Aorta (tissue), 5 donors: Measurements from ENCODE around the gene TAF10. TPM values are rescaled to one million over a fixed set of nuclear protein-coding genes. Genes with fewer than 3 reads are reported as not detected.
A peak's percentile ranks its signal among the peaks of the same experiment; 100 is the strongest.

Experiments
- ATAC-seq: fragments of 200-7000 bp; cut with Tn5 transposase; one replicate; pipeline ENCODE4 v1.9.1; 2022; ENCODE audit warnings: moderate library complexity; ENCODE audit not compliant: low FRiP score
- DNase-seq, 2 donors: peaks; one replicate each; pipeline ENCODE4 v3.0.0-alpha.2; 2020
- H3K27ac ChIP-seq, 2 donors: one replicate each; pipeline ENCODE4 v1.5.1; 2013; ENCODE audit warnings: low read length in 2 of 2, mild to moderate bottlenecking in 2 of 2, moderate library complexity in 2 of 2, control low read depth in 1 of 2, inconsistent platforms in 1 of 2, low read depth in 1 of 2
- H3K27me3 ChIP-seq, 2 donors: one replicate each; pipeline ENCODE4 v1.6.1; 2013; ENCODE audit warnings: control low read depth in 1 of 2, low read length in 1 of 2, mild to moderate bottlenecking in 1 of 2, moderate library complexity in 1 of 2; ENCODE audit not compliant: insufficient read depth in 2 of 2, control insufficient read depth in 1 of 2
- H3K36me3 ChIP-seq, 2 donors: one replicate each; pipeline ENCODE4 v1.6.1; 2013; ENCODE audit warnings: control low read depth in 1 of 2, low read length in 1 of 2, mild to moderate bottlenecking in 1 of 2; ENCODE audit not compliant: insufficient read depth in 2 of 2, control insufficient read depth in 1 of 2
- H3K4me1 ChIP-seq, 2 donors: one replicate each; pipeline ENCODE4 v1.6.1; 2013; ENCODE audit warnings: low read length in 2 of 2, control low read depth in 1 of 2, mild to moderate bottlenecking in 1 of 2, moderate library complexity in 1 of 2; ENCODE audit not compliant: insufficient read depth in 2 of 2, control insufficient read depth in 1 of 2
- H3K4me3 ChIP-seq, 2 donors: one replicate each; pipeline ENCODE4 v1.5.1; 2013; ENCODE audit warnings: low read length in 2 of 2, control low read depth in 1 of 2, mild to moderate bottlenecking in 1 of 2
- H3K9me3 ChIP-seq: one replicate; pipeline ENCODE4 v1.6.1; 2013; ENCODE audit warnings: mild to moderate bottlenecking, low read length; ENCODE audit not compliant: control insufficient read depth
- WGBS, 2 donors: extraction: QIAGEN DNeasy Blood & Tissue Kit; methylation state at CpG; one replicate each; pipeline ENCODE4 v1.1.7; 2013; 5-methylcytosine and 5-hydroxymethylcytosine counted together
- intact Hi-C, 2 donors: fragments of 100-400 bp; cut with DNase I; formaldehyde crosslinking; loops; one replicate each; pipeline versions ENCODE4 v1.14.2 to v1.15.0; 2022
- polyA plus RNA-seq, 2 donors: library from polyadenylated mRNA; stranded (reverse); fragments of 200-250 nt; gene quantifications; one replicate each; pipeline ENCODE4 v1.2.3, GENCODE V29; 2013
- total RNA-seq, 2 donors: library from RNA; stranded (reverse); fragmentation: NEBNext Ultra II Directional; extraction: Animal tissue kit (Norgen Biotek cat#: 25700); gene quantifications; one replicate each; pipeline ENCODE4 v1.2.1, GENCODE V29; 2021
- donor health status: healthy with polysubstance abuse.
- donor health status: Bipolar disorder and iron deficiency.
- donor health status: DM: no; HTN: no; CAD: no.
- donor health status: DM: no; HTN: no; CAD: no.
- donor health status: DM: yes; HTN: yes; CAD: no.

The TAF10 gene
- total and polyA plus RNA-seq, 4 donors: 55.0 to 119 (median 93.5) TPM

DNA sequence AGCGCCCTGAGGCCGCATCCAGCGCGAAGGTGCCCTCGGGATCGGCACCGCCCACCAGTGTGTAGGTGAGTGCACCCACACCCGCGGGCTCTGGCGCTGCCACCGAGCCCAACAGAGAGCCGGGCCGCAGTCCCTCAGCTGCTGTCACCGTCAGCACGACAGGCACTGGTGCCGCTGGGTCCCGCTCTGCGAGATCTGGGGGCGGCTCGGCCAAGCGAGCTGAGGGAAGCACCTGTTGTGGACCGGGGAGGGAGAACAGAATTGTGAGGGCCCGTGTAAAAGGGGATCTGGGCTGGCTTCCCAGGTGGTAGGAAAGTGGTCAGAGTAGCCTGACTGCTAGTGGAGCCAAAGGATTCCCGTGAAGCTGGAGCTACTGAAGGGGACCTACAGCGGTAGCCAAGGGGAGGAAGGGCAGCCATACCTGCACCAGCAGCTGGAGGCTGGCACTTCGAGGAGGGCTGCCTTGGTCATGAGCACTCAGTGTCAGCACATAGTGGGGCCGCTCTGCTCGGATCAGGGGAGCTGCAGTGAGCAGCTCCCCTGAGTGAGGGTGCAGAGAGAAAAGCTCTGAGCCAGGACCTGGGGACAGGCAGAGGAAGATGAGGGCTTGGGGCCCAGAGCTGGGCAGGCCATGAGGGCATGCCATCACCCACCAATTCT is 18.7 kb upstream of the TAF10 start:
- Histone ChIP-seq H3K9me3 (no peaks in the 10 kb centered on the region), H3K4me3 (no peak overlapping the region), H3K27ac (no peak overlapping the region), H3K4me1 (no peaks in the 10 kb centered on the region), H3K27me3 (no peaks in the 10 kb centered on the region), H3K36me3 (peaks cover 0 to 11% of the 10 kb centered on the region in 2 donors)
- 86 to 87% methylated on average over 27 to 28 of the region's 28 CpGs for WGBS, 2 donors
- intact Hi-C loops: no loop called here
- no peak for ATAC-seq
- DNase-seq: no peak

DNA sequence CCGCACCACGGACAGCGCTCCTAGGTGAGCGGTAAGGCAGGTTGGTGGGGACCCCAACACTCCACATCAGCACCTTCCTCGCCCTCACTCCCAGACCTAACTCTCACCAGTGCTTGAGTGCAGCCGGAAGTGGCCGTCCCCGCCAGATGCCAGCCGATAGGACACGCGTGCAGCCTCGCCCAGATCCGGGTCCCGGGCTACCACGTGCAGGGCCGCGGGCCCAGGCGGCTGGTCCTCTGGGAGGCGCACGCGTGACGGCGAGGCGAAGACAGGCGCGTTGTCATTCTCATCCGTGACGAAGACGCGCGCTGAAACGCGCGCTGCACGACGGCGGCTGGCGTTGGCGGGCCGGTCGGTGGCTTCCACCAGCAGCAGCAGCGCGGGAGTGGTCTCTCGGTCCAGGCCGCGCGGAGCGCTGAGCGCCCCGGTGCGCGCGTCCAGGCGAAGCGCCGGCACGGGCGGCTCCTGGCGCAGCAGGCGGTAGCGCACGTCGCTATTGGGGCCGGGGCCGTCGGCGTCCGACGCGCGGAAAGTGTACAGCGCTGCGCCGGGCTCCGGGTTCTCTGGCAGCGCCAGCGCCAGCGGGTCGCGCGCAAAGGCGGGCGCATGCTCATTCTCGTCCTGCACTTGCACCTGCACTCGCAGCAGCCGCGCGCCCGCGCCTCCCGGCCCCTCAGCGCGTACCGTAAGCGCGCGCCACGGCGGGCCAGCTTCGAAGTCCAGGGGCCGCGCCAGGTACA is 18.0 kb upstream of the TAF10 start:
- Histone ChIP-seq H3K27ac (no peak overlapping the region), H3K4me3 (no peak overlapping the region), H3K9me3 (no peaks in the 10 kb centered on the region), H3K4me1 (no peaks in the 10 kb centered on the region), H3K36me3 (peaks cover 0 to 14% of the 10 kb centered on the region in 2 donors), H3K27me3 (no peaks in the 10 kb centered on the region)
- intact Hi-C loops: no loop called here
- WGBS, 2 donors: 76 to 77% methylated on average over 99 to 102 of the region's 102 CpGs
- ATAC-seq (no peak), DNase-seq (no peak)

DNA sequence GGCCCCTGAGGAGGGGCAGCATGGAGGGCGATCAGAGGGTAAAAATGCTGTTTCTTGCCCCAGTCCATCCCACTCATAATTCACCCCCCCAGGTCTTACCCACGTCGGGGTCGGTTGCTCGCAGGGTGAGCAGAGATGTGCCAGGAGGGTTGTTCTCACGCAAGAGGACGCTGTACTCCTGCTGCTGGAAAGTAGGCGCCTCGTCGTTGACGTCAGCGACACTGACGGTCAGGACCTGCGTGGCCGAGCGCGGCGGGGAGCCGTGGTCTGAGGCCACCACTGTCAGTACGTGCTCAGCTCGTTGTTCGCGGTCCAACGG is 17.5 kb upstream of the TAF10 start:
- H3K36me3 ChIP-seq: peaks cover 0 to 14% of the 10 kb centered on the region in 2 donors
- ATAC-seq: no peak
- no peak for DNase-seq

DNA sequence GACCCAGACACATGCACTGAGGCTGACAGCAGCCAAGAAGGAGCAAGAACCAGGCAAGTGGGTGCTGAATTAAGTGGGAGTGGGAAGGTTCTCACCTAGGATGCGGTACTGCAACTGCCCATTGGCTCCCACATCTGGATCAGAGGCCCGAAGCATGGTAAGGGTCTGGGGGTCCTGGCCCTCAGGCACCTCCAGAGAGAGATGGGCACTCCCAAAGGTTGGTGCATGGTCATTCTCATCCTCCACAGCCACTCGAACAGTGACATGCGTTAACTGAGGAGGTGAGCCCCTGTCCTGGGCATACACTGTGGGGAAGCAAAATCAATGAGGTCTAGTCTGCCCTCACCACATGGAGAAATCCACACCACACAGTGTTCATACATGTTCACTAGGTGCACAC is 16.5 kb upstream of the TAF10 start:
- WGBS, 2 donors: 95 to 96% methylated on average over 4 of the region's 4 CpGs
- Histone ChIP-seq H3K4me3 (no peak overlapping the region), H3K9me3 (no peaks in the 10 kb centered on the region), H3K27ac (no peak overlapping the region), H3K27me3 (no peaks in the 10 kb centered on the region), H3K36me3 (peaks cover 0 to 14% of the 10 kb centered on the region in 2 donors), H3K4me1 (no peaks in the 10 kb centered on the region)
- DNase-seq: no peak
- intact Hi-C loops: no loop called here
- ATAC-seq: no peak

More for the DNA sequence above, 17.5 kb upstream of the TAF10 start:
- H3K4me3 ChIP-seq: no peak overlapping the region
- H3K9me3 ChIP-seq: no peaks in the 10 kb centered on the region
- WGBS, 2 donors: 89 to 91% methylated on average over 24 of the region's 24 CpGs
- intact Hi-C loops: no loop called here
- H3K4me1 ChIP-seq: no peaks in the 10 kb centered on the region
- H3K27ac ChIP-seq: no peak overlapping the region
- no peaks in the 10 kb centered on the region for H3K27me3 ChIP-seq

DNA sequence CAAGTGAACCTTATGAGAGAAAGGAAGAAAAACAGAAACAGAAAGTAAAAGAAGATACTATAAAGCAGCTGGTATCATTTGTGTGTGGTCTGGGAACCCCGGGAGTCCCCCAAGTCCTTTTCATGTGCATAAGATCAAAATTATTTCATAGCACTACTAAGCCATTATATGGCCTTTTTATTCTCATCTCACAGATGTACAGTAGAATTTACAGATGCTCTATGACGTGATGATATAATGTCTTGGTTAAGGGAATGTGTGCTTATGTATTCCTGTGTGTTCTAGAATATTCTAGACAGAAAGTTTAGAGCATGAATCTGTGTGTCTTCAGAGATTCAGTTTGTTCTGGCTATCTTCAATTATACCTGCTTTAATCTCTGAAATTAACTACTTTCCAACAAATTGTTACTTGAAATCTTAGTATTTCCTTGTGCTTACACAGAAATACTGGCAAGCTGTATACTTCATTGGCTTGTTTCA is 15.8 kb upstream of the TAF10 start:
- DNase-seq (no peak), ATAC-seq (no peak)
- Histone ChIP-seq H3K4me3 (no peak overlapping the region), H3K27me3 (no peaks in the 10 kb centered on the region), H3K9me3 (no peaks in the 10 kb centered on the region), H3K27ac (no peak overlapping the region), H3K36me3 (peaks cover 0 to 13% of the 10 kb centered on the region in 2 donors), H3K4me1 (no peaks in the 10 kb centered on the region)
- intact Hi-C loops: no loop called here
- 76 to 77% methylated on average over 2 of the region's 2 CpGs for WGBS, 2 donors

DNA sequence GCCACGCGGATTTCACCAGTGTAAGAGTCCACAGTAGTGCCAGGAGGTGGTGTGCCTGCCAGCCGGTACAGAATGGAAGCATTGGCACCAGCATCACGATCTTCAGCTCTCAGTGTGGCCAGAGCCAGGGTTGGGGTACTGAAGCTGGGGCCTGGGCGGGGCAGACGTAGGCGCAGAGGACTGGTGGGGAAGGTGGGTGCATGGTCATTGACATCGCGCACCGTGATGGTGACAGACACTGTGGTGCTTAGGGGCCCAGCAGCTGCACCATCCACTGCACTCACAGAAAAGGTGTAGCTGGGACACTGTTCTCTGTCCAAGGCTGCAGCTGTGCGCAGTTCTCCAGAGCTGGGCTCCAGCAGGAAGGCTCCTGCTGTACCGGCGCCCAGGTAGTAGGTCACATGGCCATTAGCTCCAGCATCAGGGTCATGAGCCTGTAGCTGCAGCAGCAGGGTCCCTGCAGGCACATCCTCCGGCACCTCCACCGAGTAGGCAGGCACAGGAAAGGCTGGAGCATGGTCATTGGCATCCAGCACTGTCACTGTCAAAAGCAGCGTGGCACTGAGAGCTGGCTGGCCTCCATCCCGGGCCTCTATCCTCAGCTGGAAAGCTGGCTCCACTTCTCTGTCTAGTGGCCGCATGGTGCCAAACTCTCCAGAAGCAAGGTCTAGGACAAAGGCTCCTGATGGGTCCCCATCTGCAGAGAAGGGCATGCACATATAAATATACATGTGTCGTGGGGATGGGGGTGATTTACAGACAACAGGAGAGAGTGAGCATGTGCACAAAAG is 15.2 kb upstream of the TAF10 start:
- no peaks in the 10 kb centered on the region for H3K27me3 ChIP-seq
- peaks cover 0 to 10% of the 10 kb centered on the region in 2 donors for H3K36me3 ChIP-seq

DNA sequence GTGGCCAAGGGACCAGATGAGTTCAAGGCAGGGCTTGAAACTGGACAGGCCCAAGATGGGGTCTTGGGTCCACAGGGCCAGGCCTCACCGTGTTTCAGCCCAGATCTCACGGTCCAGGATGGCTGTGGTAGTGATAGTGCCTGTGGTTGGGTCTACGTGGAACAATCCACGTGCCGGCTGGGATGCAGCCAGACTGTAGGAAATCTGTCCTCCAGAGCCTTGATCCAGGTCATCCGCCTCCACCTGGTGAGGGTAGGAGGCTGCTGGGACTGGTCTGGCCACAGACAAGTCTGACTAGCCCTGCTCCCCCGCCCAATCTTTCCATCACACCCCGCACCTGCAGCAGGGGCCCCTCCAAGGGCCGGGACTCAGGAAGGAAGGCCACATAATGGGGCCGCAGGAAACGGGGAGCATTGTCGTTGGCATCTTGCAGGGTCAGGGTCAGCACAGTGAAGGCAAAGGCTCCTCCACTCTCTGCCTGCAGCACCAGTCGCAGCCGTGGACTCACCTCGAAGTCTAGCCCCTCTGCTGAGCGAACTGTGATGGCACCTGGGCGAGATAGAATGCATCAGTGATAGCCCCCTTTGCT is 13.9 kb upstream of the TAF10 start:
- intact Hi-C loops: no loop called here
- H3K27me3 ChIP-seq: no peaks in the 10 kb centered on the region
- no peaks in the 10 kb centered on the region for H3K4me1 ChIP-seq
- H3K36me3 ChIP-seq: peaks cover 0 to 10% of the 10 kb centered on the region in 2 donors
- WGBS, 2 donors: 93 to 95% methylated on average over 17 of the region's 17 CpGs
- no peak overlapping the region for H3K4me3 ChIP-seq
- H3K9me3 ChIP-seq: no peaks in the 10 kb centered on the region
- ATAC-seq (no peak), DNase-seq (peak in 1 of 2 donors; percentile 37)
- no peak overlapping the region for H3K27ac ChIP-seq

More for the DNA sequence above, 15.2 kb upstream of the TAF10 start:
- no peak for DNase-seq
- no peak for ATAC-seq
- no peaks in the 10 kb centered on the region for H3K9me3 ChIP-seq
- H3K27ac ChIP-seq: no peak overlapping the region
- no peak overlapping the region for H3K4me3 ChIP-seq
- intact Hi-C loops: no loop called here
- H3K4me1 ChIP-seq: no peaks in the 10 kb centered on the region
- 75 to 79% methylated on average over 19 of the region's 19 CpGs for WGBS, 2 donors

DNA sequence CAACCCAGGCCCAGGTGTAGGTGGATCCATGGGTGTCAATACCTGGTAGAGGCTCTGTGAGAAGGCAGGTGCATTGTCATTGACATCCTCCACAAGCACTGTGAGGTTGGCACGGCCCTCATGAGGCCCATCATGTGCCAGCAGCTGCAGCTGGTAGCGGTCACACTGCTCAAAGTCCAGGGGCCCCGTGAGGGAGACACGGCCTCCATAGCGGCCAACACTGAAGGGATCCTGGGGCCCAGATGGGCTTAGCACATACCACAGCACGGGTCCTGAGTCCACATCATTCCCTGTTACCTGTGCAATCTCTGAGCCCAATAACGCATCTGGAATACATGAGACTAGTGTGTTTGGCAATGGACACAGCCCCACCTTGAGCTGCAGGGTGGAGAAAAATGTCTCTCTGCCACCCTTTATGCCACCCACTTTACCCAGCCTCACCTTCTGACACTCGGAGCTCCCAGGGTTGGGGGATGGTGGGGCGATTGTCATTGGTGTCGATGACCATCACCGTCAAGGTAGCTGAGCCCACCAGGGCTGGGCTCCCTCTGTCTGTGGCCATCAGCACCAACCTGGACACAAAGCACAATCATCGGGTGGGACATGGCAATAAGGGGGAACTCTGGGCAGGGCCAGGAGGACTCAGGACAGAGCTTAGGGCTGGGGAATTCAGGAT is 13.3 kb upstream of the TAF10 start:
- no peak overlapping the region for H3K27ac ChIP-seq
- no peak overlapping the region for H3K4me3 ChIP-seq
- intact Hi-C loops: no loop called here
- WGBS, 2 donors: 88 to 91% methylated on average over 12 of the region's 12 CpGs
- ATAC-seq (no peak), DNase-seq (peak in 1 of 2 donors; percentile 33)
- H3K4me1 ChIP-seq: no peaks in the 10 kb centered on the region
- H3K27me3 ChIP-seq: no peaks in the 10 kb centered on the region
- no peaks in the 10 kb centered on the region for H3K9me3 ChIP-seq
- peaks cover 0 to 10% of the 10 kb centered on the region in 2 donors for H3K36me3 ChIP-seq
